ENCODE measurements around the gene NAA35.

NAA35 gene

DNA sequence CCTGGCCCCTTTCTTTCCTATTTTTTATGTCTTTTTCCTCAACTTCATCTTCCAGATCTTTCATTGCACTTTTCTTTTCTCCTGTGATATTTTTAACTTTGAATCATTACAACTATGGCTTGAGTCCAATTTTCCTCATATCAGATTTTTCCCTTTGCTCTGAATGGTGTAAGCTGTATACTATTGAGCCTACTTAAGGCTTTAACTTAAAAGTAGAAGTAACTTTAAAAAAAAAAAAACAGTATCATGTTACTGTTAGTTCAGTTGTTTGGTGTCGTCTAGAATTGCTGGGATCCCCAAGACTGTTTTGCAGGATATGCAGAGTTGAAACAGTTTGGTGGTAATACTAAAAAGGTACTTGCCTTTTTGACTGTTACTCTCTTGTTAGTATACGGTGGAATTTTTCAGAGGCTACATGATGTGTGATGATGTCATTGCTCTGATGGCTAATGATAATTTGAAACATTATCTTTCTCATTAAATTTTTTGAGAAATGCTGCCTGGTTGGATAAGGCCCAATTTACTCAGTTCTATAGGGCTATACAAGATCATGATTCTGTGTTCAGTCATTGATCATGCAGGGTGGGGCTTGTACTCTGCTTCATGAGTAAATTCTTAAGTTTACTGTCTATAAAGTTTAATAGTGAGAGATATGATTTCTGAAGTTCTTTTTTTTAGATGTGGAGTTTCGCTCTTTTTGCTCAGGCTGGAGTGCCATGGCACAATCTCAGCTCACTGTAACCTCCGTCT lies 8.8 kb downstream of the NAA35 start:
- ATAC-seq = peak; percentile 66
- TF ChIP-seq TSHZ2 (CRISPR knock-in tag; IDR thresholded peaks at IDR 0.05) = no peak

DNA sequence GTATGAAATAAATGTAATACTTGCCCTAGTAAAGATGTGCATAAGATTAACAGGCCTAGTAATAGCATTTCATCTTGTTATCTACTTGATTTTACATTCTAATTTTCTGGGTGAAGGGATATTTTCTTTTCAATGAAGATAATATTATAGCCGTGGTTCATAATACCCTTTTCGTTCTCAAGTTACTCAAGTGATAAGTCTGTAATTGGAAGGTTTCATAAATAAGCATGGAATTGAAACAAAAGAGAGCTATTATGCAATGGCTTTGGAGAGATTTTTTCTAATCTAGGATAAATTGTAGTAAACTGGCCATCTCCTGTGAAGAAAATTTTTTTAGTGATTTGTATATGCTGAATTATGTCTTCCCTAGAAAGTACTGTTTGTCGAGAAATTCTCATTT lies 19.0 kb downstream of the NAA35 start:
- ATAC-seq = no peak
- TF ChIP-seq ZNF565 (CRISPR knock-in tag; conservative IDR thresholded peaks at IDR 0.05; ENCODE audit: low read depth) = no peak
- TF ChIP-seq TSHZ2 (CRISPR knock-in tag; IDR thresholded peaks at IDR 0.05) = no peak
- TF ChIP-seq BACH2 (CRISPR knock-in tag; IDR thresholded peaks at IDR 0.05; ENCODE audit: borderline replicate concordance) = no peak
- TF ChIP-seq CSDC2 (CRISPR knock-in tag; IDR thresholded peaks at IDR 0.05) = no peak
- TF ChIP-seq TOX (CRISPR knock-in tag; IDR thresholded peaks at IDR 0.05; ENCODE audit: borderline replicate concordance) = no peak
- TF ChIP-seq RARB (CRISPR knock-in tag; IDR thresholded peaks at IDR 0.05) = no peak
- no peak for TF ChIP-seq TCF4 (CRISPR knock-in tag; IDR thresholded peaks at IDR 0.05; ENCODE audit: borderline replicate concordance)
- TF ChIP-seq SNAI2 (CRISPR knock-in tag; IDR thresholded peaks at IDR 0.05) = no peak
- TF ChIP-seq ZFP30 (CRISPR knock-in tag; IDR thresholded peaks at IDR 0.05) = no peak
- TF ChIP-seq OSR1 (CRISPR knock-in tag; IDR thresholded peaks at IDR 0.05) = no peak
- TF ChIP-seq CSRNP3 (CRISPR knock-in tag; IDR thresholded peaks at IDR 0.05) = no peak
- no peak for TF ChIP-seq CREB5 (CRISPR knock-in tag; IDR thresholded peaks at IDR 0.05; ENCODE audit: low read depth)
- no peak for TF ChIP-seq ARNTL (CRISPR knock-in tag; IDR thresholded peaks at IDR 0.05; ENCODE audit: borderline replicate concordance, low read depth)
- TF ChIP-seq ZC3H10 (CRISPR knock-in tag; IDR thresholded peaks at IDR 0.05) = no peak
- no peak for TF ChIP-seq PPARA (CRISPR knock-in tag; IDR thresholded peaks at IDR 0.05; ENCODE audit: borderline replicate concordance)
- TF ChIP-seq ZNF8 (CRISPR knock-in tag; IDR thresholded peaks at IDR 0.05) = no peak

DNA sequence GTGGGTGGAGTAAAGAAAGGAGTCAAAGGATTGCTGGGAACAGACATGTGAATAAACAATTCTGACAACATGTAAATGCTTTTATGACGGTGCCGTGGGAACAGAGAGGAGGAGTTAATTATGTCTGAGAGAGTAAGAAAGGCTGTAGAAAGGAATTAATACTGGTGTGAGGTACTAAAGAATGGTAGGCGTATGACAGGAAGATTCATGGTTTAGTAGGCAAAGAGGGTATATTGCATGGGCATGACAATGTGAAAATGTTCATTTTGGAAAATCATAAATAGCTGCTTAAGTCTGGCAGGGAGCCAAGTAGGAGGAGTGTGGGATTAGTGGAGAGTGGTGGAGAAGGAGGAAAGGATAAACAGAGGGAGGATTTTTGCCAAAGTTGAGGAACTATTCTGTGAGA lies 19.7 kb downstream of the NAA35 start:
- TF ChIP-seq OSR1 (CRISPR knock-in tag; IDR thresholded peaks at IDR 0.05) (no peak), ZFP3 (CRISPR knock-in tag; IDR thresholded peaks at IDR 0.05) (no peak), ARNTL (CRISPR knock-in tag; IDR thresholded peaks at IDR 0.05; ENCODE audit: borderline replicate concordance, low read depth) (no peak), TOX (CRISPR knock-in tag; IDR thresholded peaks at IDR 0.05; ENCODE audit: borderline replicate concordance) (no peak), CREB5 (CRISPR knock-in tag; IDR thresholded peaks at IDR 0.05; ENCODE audit: low read depth) (no peak), SNAI2 (CRISPR knock-in tag; IDR thresholded peaks at IDR 0.05) (no peak), PPARA (CRISPR knock-in tag; IDR thresholded peaks at IDR 0.05; ENCODE audit: borderline replicate concordance) (no peak), GLIS3 (CRISPR knock-in tag; IDR thresholded peaks at IDR 0.05) (no peak), ESRRG (CRISPR knock-in tag; IDR thresholded peaks at IDR 0.05) (no peak), ISL1 (CRISPR knock-in tag; IDR thresholded peaks at IDR 0.05) (no peak), TSHZ2 (CRISPR knock-in tag; IDR thresholded peaks at IDR 0.05) (no peak), ZC3H10 (CRISPR knock-in tag; IDR thresholded peaks at IDR 0.05) (no peak), ZFP30 (CRISPR knock-in tag; IDR thresholded peaks at IDR 0.05) (no peak), ZNF70 (CRISPR knock-in tag; IDR thresholded peaks at IDR 0.05) (no peak)
- TF ChIP-seq, protein P1, sequence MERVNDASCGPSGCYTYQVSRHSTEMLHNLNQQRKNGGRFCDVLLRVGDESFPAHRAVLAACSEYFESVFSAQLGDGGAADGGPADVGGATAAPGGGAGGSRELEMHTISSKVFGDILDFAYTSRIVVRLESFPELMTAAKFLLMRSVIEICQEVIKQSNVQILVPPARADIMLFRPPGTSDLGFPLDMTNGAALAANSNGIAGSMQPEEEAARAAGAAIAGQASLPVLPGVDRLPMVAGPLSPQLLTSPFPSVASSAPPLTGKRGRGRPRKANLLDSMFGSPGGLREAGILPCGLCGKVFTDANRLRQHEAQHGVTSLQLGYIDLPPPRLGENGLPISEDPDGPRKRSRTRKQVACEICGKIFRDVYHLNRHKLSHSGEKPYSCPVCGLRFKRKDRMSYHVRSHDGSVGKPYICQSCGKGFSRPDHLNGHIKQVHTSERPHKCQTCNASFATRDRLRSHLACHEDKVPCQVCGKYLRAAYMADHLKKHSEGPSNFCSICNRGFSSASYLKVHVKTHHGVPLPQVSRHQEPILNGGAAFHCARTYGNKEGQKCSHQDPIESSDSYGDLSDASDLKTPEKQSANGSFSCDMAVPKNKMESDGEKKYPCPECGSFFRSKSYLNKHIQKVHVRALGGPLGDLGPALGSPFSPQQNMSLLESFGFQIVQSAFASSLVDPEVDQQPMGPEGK (CRISPR knock-in tag; IDR thresholded peaks at IDR 0.05; ENCODE audit: borderline replicate concordance) = no peak

More for the DNA sequence above, 19.7 kb downstream of the NAA35 start:
- ATAC-seq = no peak
